WERI-Rb-1 (cell line): Measurements from ENCODE around the gene MIDN.

ENCODE experiments used
- DNase-seq: peaks from one replicate; pipeline ENCODE4 v3.0.0-alpha.2; 2020
- H3K27ac ChIP-seq: fragments of 250-450 bp; sonication (Bioruptor Pico); 2 replicates; pipeline ENCODE4 v1.5.1; 2020; ENCODE audit warnings: mild to moderate bottlenecking, moderate library complexity
- H3K27me3 ChIP-seq: fragments of 250-450 bp; sonication (Bioruptor Pico); 2 replicates; pipeline ENCODE4 v1.5.1; 2021; ENCODE audit warnings: mild to moderate bottlenecking, low read depth, moderate library complexity; ENCODE audit not compliant: insufficient read depth, severe bottlenecking
- H3K36me3 ChIP-seq: fragments of 250-450 bp; sonication (Bioruptor Pico); 2 replicates; pipeline ENCODE4 v1.5.1; 2020; ENCODE audit warnings: mild to moderate bottlenecking, moderate library complexity
- H3K4me3 ChIP-seq: 2 replicates; pipeline ENCODE4 v1.5.1; 2011; ENCODE audit warnings: low read depth, mild to moderate bottlenecking, control low read depth, low read length
- H3K9me3 ChIP-seq: fragments of 250-450 bp; sonication (Bioruptor Pico); 2 replicates; pipeline ENCODE4 v1.5.1; 2021; ENCODE audit warnings: mild to moderate bottlenecking, moderate library complexity; ENCODE audit not compliant: severe bottlenecking
- TF ChIP-seq, protein P1 (sequence below): IDR thresholded peaks from 2 replicates; pipeline ENCODE4 v1.5.1; 2011; ENCODE audit warnings: low read depth, mild to moderate bottlenecking, control low read depth, inconsistent platforms, low read length

Gene MIDN

DNA sequence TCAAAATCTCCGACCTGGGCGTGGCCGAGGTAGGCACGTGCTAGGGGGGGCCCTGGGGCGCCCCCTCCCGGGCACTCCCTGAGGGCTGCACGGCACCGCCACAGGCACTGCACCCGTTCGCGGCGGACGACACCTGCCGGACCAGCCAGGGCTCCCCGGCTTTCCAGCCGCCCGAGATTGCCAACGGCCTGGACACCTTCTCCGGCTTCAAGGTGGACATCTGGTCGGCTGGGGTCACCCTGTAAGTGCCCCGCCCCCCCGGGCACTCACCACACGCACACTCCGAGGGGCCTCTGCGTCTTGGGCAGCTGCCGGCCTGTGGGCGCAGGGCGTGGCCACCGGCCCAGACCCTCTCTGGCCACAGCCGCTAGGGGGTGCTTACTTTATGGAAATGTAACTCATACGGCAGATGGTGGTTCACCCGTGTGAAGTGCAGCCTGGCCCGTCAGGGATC is 27.9 kb upstream of the MIDN start:
- no peaks in the 10 kb centered on the region for H3K9me3 ChIP-seq
- H3K36me3 ChIP-seq, result peaks cover 56% of the 10 kb centered on the region
- no peaks in the 10 kb centered on the region for H3K27me3 ChIP-seq
- DNase-seq, result peak; percentile 90
- TF ChIP-seq, protein P1, sequence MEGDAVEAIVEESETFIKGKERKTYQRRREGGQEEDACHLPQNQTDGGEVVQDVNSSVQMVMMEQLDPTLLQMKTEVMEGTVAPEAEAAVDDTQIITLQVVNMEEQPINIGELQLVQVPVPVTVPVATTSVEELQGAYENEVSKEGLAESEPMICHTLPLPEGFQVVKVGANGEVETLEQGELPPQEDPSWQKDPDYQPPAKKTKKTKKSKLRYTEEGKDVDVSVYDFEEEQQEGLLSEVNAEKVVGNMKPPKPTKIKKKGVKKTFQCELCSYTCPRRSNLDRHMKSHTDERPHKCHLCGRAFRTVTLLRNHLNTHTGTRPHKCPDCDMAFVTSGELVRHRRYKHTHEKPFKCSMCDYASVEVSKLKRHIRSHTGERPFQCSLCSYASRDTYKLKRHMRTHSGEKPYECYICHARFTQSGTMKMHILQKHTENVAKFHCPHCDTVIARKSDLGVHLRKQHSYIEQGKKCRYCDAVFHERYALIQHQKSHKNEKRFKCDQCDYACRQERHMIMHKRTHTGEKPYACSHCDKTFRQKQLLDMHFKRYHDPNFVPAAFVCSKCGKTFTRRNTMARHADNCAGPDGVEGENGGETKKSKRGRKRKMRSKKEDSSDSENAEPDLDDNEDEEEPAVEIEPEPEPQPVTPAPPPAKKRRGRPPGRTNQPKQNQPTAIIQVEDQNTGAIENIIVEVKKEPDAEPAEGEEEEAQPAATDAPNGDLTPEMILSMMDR, result peak; percentile 84
- H3K4me3 ChIP-seq, result no peak overlapping the region
- peak overlapping the region; percentile 52 for H3K27ac ChIP-seq

DNA sequence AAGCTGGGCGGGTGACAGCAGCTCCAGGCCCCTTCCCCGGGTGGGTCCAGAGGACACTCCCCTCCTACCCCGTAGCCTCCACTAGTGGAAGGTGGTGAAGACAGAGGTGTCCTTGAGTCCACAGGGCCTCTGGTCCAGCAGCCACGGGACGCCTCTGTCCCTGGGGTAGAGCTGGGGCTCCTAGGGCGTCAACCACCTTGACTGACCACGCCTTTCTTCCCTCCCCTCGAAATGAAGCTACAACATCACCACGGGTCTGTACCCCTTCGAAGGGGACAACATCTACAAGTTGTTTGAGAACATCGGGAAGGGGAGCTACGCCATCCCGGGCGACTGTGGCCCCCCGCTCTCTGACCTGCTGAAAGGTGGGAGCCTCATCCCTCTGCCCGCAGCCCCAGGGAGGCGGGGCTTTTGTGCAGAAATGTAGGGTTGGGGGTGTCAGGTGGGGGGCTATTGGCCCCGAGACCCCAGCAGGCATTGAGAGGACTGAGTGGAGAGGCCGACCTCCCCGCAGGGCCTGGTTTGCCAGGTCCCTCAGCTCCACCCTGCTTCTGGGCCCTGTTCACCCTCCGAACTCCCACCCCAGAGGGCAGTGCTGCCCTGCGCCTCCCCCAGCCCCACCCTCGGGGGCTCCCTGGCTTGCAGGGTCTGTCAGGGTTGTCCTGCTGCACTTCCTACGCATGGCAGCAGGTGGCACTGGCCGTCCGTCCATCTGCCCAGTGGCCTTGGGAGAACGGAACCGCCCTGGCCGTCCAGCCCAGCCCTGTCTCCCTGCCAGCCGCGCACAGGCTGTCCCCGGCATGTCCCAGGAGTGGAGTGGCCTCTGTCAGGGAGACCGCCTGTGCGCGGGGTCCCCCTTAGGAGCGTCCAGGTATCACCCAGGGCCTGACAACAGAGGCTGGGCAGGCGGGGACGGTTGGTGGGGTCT is 27.1 kb upstream of the MIDN start:
- Histone ChIP-seq H3K4me3 (no peak overlapping the region), H3K27me3 (no peaks in the 10 kb centered on the region), H3K9me3 (no peaks in the 10 kb centered on the region), H3K27ac (peak overlapping the region; percentile 52), H3K36me3 (peaks cover 64% of the 10 kb centered on the region)
- peak; percentile 78 for DNase-seq
- TF ChIP-seq, protein P1, result peak; percentile 92

DNA sequence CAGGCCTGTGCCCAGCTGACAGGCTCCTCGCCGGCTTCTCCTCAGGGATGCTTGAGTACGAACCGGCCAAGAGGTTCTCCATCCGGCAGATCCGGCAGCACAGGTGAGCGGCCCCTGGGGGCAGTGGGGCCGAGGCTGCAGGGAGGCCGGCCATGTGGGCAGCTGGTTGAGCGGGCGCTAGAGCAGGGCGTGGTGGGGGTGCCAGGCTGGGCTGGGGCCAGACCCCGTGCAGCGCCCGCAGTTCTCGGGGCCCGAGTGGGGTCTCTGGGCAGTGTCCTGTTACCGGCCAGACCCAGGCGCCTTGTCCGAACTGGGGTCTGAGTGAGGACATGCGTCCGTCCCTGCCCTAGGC is 26.5 kb upstream of the MIDN start:
- Histone ChIP-seq H3K9me3 (no peaks in the 10 kb centered on the region), H3K36me3 (peaks cover 68% of the 10 kb centered on the region), H3K27me3 (no peaks in the 10 kb centered on the region), H3K27ac (peak overlapping the region; percentile 52), H3K4me3 (no peak overlapping the region)
- DNase-seq, result no peak
- TF ChIP-seq, protein P1, result no peak

DNA sequence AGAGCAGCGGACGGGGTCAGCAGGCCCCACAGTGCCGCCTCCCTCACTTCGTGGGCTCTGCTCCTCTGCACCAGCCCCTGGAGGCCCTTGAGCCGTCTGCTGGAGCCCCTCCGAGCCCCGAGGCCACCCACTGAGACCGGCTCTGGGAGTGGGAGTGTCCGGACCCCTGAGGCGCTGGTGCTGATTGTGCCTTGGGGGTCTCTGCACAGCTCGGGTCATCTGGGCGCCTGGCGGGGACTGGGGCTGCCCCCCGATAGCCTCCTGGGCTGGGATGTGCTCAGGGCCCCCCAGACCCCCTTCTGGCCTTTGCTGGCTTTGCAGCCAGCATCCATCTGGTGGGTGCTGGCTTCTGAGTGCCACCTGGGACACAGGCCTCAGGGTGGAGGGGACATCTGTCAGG is 26.0 kb upstream of the MIDN start:
- TF ChIP-seq, protein P1, result peak; percentile 43
- peak; percentile 46 for DNase-seq
- no peak overlapping the region for H3K4me3 ChIP-seq
- peak overlapping the region; percentile 52 for H3K27ac ChIP-seq
- no peaks in the 10 kb centered on the region for H3K27me3 ChIP-seq
- H3K36me3 ChIP-seq, result peaks cover 73% of the 10 kb centered on the region
- no peaks in the 10 kb centered on the region for H3K9me3 ChIP-seq

DNA sequence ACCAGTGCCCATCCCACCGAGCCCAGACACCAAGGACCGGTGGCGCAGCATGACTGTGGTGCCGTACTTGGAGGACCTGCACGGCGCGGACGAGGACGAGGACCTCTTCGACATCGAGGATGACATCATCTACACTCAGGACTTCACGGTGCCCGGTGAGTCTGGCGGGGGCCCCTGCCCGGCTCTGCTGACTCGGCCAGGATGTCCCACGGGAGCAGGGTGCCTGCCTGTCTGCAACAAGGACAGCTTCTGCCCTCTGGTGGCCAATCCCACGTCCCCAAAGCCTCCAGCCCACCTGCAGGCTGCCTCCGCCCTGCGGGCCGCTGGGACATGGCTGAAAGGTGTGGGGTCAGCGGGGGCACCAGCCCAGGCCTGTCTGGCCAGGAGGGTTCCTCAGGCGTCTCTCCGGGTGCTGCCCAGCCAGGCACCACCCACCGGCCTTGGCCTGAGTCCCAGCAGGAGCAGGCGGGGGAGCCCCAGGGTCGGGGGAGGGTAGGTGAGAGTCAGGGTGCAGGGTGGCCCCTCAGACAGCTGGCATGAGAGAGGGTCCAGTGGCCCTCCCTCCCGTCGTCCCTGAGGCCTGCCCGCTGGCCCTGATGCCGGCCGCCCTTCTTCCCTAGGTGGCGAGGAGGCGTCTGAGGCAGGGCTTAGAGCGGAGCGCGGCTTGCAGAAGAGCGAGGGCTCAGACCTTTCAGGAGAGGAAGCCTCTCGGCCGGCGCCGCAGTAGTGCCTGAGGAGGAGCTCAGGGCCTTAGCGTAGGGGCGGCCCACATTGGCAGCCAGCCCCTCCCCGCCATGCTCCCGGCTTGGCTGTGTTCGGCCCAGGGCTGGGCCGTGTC is 25.1 kb upstream of the MIDN start:
- Histone ChIP-seq H3K9me3 (no peaks in the 10 kb centered on the region), H3K27ac (peak overlapping the region; percentile 52), H3K4me3 (no peak overlapping the region), H3K36me3 (peaks cover 79% of the 10 kb centered on the region), H3K27me3 (no peaks in the 10 kb centered on the region)
- TF ChIP-seq, protein P1, result peak; percentile 96
- DNase-seq, result peak; percentile 79
